Progenitor cell of endocrine pancreas (in vitro differentiated cells): ENCODE results near the gene MPPED1. TPM values are rescaled to one million over a fixed set of nuclear protein-coding genes. Genes with fewer than 3 reads are reported as not detected.

ENCODE experiments used
- DNase-seq: peaks from one replicate; pipeline ENCODE4 v3.0.0; 2021; ENCODE audit warnings: low spot score; ENCODE audit not compliant: unreplicated experiment
- H3K27ac Mint-ChIP-seq: 2 replicates; pipeline ENCODE4 v1.8.0; 2021; ENCODE audit warnings: mild to moderate bottlenecking, moderate library complexity, mixed read lengths
- H3K27me3 Mint-ChIP-seq: 2 replicates; pipeline ENCODE4 v1.8.0; 2021; ENCODE audit warnings: mixed read lengths
- H3K36me3 Mint-ChIP-seq: 2 replicates; pipeline ENCODE4 v1.8.0; 2022; ENCODE audit warnings: mixed read lengths; ENCODE audit not compliant: insufficient read depth
- H3K4me1 Mint-ChIP-seq: 2 replicates; pipeline ENCODE4 v1.8.0; 2021; ENCODE audit warnings: low read depth, mixed read lengths
- H3K4me3 Mint-ChIP-seq: 2 replicates; pipeline ENCODE4 v1.8.0; 2021; ENCODE audit warnings: low read depth, mild to moderate bottlenecking, moderate library complexity, mixed read lengths
- H3K9me3 Mint-ChIP-seq: 2 replicates; pipeline ENCODE4 v1.8.0; 2021; ENCODE audit warnings: low read depth, mixed read lengths
- total RNA-seq: library from RNA; stranded (reverse); gene quantifications from 2 replicates; pipeline ENCODE4 v1.2.1, GENCODE V29; 2021
- TF ChIP-seq, protein P1 (sequence below): fragments of 200-600 bp; sonication (generic); IDR thresholded peaks from one replicate; pipeline ENCODE4 v1.5.0; 2021; ENCODE audit warnings: antibody characterized with exemption, mild to moderate bottlenecking; ENCODE audit not compliant: unreplicated experiment

The MPPED1 gene
- total RNA-seq, 1 donor from 2014 or later = 0.96 TPM

DNA sequence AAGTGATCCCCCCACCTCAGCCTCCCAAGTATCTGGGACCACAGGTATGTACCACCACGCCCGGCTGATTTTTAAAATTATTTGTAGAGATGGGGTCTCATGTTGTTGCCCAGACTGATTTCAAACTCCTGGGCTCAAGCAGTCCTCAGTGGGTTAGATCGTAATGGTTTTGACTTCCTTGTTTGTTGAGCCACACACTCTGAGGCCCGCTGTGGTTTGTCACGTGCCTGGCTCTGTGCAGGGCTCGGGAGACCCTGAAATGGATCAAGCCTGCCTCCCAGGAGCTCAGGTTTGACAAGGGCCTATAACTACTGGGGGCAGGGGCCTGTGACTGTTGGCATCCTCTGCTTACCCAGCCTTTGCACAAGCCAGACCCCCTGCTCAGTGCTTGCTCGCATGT, 68.1 kb downstream of the MPPED1 start:
- TF ChIP-seq, protein P1, sequence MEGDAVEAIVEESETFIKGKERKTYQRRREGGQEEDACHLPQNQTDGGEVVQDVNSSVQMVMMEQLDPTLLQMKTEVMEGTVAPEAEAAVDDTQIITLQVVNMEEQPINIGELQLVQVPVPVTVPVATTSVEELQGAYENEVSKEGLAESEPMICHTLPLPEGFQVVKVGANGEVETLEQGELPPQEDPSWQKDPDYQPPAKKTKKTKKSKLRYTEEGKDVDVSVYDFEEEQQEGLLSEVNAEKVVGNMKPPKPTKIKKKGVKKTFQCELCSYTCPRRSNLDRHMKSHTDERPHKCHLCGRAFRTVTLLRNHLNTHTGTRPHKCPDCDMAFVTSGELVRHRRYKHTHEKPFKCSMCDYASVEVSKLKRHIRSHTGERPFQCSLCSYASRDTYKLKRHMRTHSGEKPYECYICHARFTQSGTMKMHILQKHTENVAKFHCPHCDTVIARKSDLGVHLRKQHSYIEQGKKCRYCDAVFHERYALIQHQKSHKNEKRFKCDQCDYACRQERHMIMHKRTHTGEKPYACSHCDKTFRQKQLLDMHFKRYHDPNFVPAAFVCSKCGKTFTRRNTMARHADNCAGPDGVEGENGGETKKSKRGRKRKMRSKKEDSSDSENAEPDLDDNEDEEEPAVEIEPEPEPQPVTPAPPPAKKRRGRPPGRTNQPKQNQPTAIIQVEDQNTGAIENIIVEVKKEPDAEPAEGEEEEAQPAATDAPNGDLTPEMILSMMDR = no peak
- no peak for DNase-seq
- H3K36me3 Mint-ChIP-seq = no peaks in the 10 kb centered on the region
- no peak overlapping the region for H3K27ac Mint-ChIP-seq
- peaks cover 10% of the 10 kb centered on the region for H3K27me3 Mint-ChIP-seq
- no peak overlapping the region for H3K4me3 Mint-ChIP-seq
- no peaks in the 10 kb centered on the region for H3K9me3 Mint-ChIP-seq
- H3K4me1 Mint-ChIP-seq = no peaks in the 10 kb centered on the region

DNA sequence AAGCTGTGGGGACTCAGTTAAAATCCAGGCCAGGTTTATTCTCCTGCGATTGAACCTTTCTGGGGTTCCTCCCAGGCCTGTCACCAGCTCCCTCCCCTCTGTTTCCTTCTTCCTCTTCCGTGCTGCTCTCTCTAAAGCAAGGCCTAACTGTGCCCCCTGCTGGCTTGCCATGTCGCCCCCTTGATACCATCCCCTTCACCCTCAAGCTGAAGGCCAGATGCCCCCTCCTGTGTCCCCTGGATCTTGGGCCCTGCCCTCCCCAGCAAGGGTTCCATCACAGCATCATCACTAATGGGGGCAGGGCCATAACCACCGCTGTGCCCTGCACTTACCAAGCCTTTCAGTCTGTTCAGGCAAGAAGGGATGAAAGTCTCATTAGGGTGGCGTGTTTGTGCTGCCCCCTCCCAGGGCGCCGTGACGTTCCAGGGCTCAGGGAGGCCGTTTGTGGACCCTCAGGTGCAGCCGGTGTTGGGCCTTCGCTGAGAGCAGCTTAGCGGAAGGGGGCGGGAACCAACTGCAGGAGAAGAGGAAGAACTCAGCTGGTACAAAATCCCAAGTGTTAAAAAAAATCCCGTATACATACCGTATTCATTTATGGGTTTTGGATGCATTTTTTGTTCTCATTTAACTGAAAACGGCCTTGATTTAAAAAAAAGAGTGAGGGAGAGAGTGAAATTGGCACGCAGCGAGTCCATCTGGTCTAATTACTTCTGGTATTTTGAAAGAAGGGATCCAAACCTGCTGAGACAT, 69.9 kb downstream of the MPPED1 start:
- Mint-ChIP-seq H3K9me3 (no peaks in the 10 kb centered on the region), H3K36me3 (no peaks in the 10 kb centered on the region), H3K4me3 (no peak overlapping the region), H3K4me1 (no peaks in the 10 kb centered on the region), H3K27me3 (peaks cover 10% of the 10 kb centered on the region), H3K27ac (no peak overlapping the region)
- DNase-seq = no peak
- TF ChIP-seq, protein P1 = peak; percentile 28

DNA sequence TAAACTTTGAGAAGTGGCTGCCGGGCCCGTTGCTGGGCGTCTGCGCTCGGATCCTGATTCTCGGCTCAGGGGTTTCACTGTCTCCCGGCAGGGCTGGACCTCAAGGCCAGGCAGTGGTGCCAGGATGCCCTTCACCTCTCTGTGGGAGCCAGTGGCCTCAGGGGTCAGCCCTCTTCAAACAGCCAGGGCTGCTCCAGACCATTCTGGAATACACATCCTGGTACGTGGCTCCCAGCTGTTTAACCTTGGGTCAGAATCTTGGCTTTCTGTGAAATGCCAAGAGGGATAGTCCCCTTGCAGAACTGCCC, 70.5 kb downstream of the MPPED1 start:
- Mint-ChIP-seq H3K4me3 (no peak overlapping the region), H3K4me1 (no peaks in the 10 kb centered on the region), H3K9me3 (no peaks in the 10 kb centered on the region), H3K27ac (no peak overlapping the region), H3K27me3 (peaks cover 15% of the 10 kb centered on the region), H3K36me3 (no peaks in the 10 kb centered on the region)
- TF ChIP-seq, protein P1 = no peak
- no peak for DNase-seq

DNA sequence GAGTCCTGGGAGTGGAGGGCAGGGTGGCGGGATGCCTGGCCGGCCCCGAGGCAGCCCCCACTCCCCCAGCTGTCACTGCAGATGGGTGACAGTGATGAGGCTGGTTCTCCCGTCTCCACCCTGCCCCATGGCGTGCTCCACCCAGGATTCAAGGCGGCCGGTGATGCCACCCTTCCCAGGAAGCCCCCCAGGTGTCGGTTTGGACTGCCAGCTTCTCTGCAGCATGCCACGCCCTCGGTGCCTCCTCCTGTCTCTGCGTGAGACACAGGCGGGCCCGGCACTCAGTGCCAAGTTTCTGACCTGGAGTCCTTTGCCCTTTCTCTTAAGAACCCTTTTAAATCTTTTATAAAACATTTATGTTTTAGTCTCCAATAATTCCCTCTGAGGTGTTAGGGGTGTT, 71.5 kb downstream of the MPPED1 start:
- peaks cover 17% of the 10 kb centered on the region for H3K27me3 Mint-ChIP-seq
- no peak for DNase-seq
- H3K4me3 Mint-ChIP-seq = no peak overlapping the region
- H3K4me1 Mint-ChIP-seq = no peaks in the 10 kb centered on the region
- TF ChIP-seq, protein P1 = no peak
- H3K36me3 Mint-ChIP-seq = no peaks in the 10 kb centered on the region
- no peak overlapping the region for H3K27ac Mint-ChIP-seq
- no peaks in the 10 kb centered on the region for H3K9me3 Mint-ChIP-seq

DNA sequence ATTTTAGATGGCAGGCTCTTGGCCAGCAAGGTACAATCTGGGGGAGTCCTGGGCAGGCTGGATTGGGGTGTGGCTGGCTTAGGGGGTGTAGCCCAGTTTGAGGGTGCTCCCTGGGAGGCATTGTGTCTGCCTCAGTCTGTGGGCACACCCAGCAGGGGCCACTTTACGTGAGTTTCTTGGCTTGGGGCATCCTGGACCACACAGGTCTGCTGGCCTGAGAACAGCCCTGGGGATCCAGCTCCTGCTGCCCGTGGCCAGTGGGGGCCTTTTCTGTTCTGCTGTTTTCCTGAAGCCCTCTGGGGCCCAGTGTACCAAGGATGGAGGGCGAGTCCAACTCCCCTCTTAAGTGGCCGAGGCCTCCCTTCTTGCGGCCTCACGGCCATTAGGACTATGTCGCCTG, 71.9 kb downstream of the MPPED1 start:
- Mint-ChIP-seq H3K4me3 (no peak overlapping the region), H3K36me3 (no peaks in the 10 kb centered on the region), H3K27me3 (peaks cover 17% of the 10 kb centered on the region), H3K27ac (no peak overlapping the region), H3K9me3 (no peaks in the 10 kb centered on the region), H3K4me1 (no peaks in the 10 kb centered on the region)
- no peak for DNase-seq
- TF ChIP-seq, protein P1 = no peak
